AG09309 (cell line): ENCODE data around the gene SOX15.
"Not testable (repeated sequence)": the region's sequence is repeated elsewhere in the genome, so short reads cannot be mapped to it uniquely, and the experiment has no call there.

Experiments used
- DNase-seq: peaks from one replicate; pipeline ENCODE4 v3.0.0-alpha.2; 2010; ENCODE audit warnings: low read depth
- H3K4me3 ChIP-seq: 2 replicates; pipeline ENCODE4 v1.5.1; 2011; ENCODE audit warnings: mild to moderate bottlenecking, low read depth, low read length, moderate library complexity; ENCODE audit not compliant: control insufficient read depth
- TF ChIP-seq, protein P1 (sequence below): IDR thresholded peaks from 2 replicates; pipeline ENCODE4 v1.5.1; 2011; ENCODE audit warnings: mild to moderate bottlenecking, low read depth, low read length, inconsistent platforms; ENCODE audit not compliant: insufficient read depth, control insufficient read depth; ENCODE audit errors: missing control alignments

Gene SOX15

DNA sequence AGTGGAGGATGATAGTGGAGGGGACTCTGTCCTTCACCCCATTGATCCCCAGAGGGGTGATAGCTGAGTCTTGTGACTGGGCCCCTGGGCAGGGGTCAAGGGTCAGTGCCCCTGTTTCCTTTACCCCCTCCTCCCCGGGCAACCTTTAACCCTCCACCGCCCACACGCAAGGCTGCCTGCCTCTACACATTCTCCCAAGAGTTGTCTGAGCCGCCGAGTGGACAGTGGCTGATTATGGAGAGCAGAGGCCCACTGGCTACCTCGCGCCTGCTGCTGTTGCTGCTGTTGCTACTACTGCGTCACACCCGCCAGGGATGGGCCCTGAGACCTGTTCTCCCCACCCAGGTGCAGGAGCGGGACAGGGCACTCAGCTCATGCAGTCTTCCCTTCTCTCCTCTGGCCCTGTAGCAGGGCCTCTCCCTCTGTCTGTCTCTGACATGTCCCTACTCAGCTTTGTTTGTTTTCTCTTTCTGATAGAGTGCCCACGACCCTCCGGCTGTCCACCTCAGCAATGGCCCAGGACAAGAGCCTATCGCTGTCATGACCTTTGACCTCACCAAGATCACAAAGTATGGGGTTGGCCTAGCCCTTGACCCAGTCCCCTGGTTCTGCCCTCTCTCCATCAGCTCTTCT lies 40.2 kb upstream of the SOX15 start, which contains the start of gene SHBG:
Gene SHBG, plus strand, starts transcription at position 197 of the 633 bp plus-strand sequence. Its CDS starts 38 bp downstream, at position 235.
- H3K4me3 ChIP-seq: no peak within 1 kb of the TSS
- DNase-seq: no peak
- TF ChIP-seq, protein P1, sequence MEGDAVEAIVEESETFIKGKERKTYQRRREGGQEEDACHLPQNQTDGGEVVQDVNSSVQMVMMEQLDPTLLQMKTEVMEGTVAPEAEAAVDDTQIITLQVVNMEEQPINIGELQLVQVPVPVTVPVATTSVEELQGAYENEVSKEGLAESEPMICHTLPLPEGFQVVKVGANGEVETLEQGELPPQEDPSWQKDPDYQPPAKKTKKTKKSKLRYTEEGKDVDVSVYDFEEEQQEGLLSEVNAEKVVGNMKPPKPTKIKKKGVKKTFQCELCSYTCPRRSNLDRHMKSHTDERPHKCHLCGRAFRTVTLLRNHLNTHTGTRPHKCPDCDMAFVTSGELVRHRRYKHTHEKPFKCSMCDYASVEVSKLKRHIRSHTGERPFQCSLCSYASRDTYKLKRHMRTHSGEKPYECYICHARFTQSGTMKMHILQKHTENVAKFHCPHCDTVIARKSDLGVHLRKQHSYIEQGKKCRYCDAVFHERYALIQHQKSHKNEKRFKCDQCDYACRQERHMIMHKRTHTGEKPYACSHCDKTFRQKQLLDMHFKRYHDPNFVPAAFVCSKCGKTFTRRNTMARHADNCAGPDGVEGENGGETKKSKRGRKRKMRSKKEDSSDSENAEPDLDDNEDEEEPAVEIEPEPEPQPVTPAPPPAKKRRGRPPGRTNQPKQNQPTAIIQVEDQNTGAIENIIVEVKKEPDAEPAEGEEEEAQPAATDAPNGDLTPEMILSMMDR: no peak

DNA sequence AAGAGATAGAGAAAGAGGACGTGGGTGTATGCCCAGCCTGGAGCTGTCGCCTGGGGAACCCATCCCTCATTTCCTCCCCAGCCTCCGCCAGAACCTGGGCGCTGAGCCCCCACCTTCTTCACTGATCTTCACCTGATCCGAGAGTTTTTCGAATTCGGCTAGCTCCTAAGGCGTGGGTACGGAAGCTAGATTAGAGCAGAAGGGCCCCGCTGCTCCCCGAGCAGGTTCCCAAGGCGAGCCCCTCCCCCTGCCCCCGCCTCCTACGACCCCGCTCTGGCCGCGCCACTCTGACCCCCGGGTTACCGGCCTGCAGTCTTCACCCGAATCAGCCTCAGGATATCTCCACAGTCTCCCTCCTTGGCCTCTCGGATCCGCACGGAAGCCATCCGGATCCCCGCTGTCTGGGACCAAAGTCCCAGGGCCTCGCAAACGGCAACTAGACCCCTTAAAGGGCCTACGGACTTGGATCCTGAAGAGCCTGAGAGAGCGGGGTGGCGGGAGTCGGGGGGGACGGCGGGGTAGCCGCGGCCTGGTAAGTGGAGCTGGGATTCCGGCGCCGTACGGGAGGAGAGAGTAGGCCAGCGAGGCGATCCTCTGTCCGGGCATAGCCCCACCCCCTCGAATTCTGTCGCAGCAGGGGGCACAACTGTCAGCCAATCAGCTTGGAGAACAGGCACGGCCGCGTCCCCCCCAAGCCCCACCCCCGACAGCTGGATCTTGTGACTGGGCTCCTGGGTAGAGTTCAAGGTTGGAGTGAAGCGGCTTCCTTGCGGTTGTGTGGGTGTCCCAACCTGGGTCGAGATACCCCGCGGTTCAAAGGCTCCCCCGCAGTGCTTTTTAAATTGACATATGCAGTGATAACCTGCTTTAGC lies 37.6 kb upstream of the SOX15 start, which contains the start of gene SAT2:
Gene SAT2, minus strand, starts transcription at position 572 of the 872 bp plus-strand sequence. Its CDS starts 186 bp downstream, at position 386.
- peak; percentile 75 for DNase-seq
- TF ChIP-seq, protein P1: no peak
- H3K4me3 ChIP-seq: peak within 1 kb of the TSS; percentile 63

DNA sequence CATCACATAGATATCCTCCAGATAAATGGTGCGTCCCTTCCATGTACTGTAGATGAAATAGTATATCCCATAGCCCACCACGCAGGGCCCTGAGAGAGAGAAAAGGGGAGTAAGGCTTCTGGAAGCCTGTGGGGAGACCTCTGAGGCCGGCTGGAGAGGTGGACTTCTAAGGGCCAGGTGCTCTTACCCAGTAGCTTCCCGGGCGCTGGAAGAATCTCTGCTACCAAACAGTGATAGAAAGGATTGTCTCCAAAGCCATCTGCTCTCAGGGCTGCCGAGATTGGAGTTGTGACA lies 37.0 kb upstream of the SOX15 start:
- H3K4me3 ChIP-seq: peak overlapping the region; percentile 63
- TF ChIP-seq, protein P1: no peak
- DNase-seq: no peak

DNA sequence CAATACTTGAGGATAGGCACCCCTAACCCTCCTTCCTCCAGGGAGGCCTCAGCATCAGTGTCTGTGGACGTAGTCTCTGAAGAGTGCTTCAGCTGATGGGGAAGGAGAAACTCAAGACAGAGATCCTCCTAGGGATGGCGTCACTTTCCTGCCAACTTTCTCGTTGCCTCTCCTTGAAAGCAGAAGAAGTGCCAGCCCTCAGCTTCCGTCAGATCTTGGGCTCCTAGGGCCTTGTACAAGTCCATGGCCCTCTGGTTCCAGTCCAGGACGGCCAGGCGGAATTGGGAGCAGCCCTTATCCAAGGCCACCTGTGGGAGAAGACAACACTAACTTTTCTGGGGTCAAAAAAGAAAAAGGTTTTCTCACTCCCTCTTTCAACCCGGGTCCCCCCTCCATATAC lies 36.4 kb upstream of the SOX15 start:
- H3K4me3 ChIP-seq: peak overlapping the region; percentile 63; the same call in 1 of the 2 replicates
- TF ChIP-seq, protein P1: no peak
- DNase-seq: no peak

DNA sequence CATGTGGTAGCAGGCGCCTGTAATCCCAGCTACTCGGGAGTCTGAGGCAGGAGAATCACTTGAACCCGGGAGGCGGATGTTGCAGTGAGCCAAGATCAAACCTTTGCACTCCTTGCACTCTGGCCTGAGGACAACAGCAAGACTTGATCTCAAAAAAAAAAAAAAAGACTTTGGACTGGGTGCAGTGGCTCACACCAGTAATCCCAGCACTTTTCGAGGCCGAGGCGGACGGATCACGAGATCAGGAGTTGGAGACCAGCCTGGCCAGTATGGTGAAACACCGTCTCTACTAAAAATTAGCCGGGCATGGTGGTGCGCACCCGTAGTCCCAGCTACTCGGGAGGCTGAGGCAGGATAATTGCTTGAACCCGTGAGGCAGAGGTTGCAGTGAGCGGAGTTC lies 35.9 kb upstream of the SOX15 start:
- not testable (repeated sequence) for H3K4me3 ChIP-seq, DNase-seq

DNA sequence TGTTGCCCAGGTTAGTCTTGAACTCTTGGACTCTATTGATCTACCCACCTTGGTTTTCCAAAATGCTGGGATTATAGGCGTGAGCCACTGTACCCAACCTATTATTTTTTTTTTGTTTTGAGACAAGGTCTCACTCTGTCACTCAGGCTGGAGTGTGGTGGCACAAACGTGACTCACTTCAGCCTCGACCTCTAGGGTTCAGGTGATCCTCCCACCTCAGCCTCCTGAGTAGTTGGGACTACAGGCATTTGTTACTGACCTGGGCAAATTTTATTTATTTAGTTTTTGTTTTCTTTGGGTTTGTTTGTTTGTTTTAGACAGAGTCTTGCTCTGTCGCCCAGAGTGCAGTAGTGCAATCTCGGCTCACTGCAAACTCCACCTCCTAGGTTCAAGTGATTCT lies 33.8 kb upstream of the SOX15 start:
- TF ChIP-seq, protein P1: no peak
- no peak overlapping the region for H3K4me3 ChIP-seq
- DNase-seq: no peak

DNA sequence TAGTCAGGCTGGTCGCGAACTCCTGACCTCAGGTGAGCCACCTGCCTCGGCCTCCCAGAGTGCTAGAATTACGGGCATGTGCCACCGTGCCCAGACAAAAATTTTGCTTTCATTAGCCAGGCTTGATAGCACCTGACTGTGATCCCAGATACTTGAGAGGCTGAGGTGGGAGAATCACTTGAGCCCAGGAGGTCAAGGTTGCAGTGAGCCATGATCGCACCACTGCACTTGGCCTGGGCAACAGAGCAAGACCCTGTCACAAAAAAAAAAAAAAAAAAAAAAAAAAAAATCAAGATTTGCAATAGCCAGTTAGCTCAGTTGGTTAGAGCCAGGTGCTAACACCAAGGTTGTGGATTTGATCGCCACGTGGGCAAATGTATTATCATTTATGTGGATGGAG lies 30.9 kb upstream of the SOX15 start:
- DNase-seq: no peak
- TF ChIP-seq, protein P1: no peak
- H3K4me3 ChIP-seq: no peak overlapping the region
